ENCODE data around the gene SPEF1.
A peak's percentile ranks its signal among the peaks of the same experiment; 100 is the strongest.

SPEF1 gene

DNA sequence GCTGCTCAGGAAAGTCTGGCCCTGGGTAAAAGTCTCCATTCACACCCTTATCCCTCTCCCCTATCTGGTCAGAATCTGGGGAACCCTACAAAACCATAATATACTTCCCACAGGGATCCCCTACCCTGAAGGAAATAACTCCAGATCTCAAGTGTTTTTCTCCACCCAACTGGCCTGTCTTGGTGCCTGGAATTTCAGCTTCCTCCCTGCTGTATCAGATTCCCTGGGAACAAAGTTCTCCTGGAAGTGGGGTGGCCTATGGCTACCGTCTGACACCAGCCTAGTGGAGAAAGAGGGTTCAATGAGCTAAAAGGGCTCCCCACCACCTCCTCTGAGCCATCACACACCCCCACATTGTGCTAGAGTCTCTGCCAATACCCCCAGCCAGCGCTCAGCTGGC is 33.8 kb downstream of the SPEF1 start:
- DNase-seq (ENCODE audit: low read depth): no peak

- no peak for DNase-seq (ENCODE audit: low read depth)
These were observed 35.5 kb downstream of the SPEF1 start for GRCh38 chr20:3745686-3746173.

DNA sequence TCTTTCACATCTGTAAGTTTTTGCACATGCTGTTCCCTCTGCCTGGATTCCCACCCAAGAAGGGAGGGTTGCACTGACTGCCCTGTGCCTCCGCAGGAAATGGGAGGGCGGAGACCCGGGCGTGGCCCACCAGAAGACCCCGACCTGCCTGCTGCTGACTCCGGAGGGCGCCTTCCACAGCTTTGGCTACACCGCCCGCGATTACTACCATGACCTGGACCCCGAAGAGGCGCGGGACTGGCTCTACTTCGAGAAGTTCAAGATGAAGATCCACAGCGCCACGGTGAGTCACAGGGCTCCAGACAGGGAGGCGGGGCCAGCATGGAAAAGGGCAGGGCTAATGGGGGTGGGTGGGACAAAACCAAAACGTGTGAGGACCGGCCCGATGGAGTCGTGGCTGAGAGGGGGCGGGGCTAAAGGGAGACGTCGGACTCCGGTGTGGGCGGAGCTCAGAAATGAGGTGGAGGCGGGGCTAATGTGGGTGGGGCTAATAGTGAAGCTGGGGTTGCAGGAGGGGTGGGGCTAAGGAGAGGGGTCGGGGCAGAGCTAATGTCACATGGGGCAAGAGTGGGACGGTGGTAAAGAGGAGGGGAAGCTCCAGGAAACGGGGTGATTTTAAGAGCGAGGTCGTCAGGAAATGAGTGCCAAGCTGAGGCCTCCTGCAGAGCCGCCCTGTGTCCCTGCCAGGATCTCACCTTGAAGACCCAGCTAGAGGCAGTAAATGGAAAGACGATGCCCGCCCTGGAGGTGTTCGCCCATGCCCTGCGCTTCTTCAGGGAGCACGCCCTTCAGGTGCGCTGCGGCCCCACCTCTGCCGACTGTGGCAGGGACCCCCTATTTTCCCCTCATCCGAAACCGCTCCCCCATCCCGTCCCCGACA is 36.2 kb downstream of the SPEF1 start:
- DNase-seq (ENCODE audit: low read depth): peak; percentile 61

- DNase-seq (ENCODE audit: low read depth): no peak
These were observed 37.2 kb downstream of the SPEF1 start for GRCh38 chr20:3744037-3744436.

GRCh38 chr20:3743251-3743650 is 38.0 kb downstream of the SPEF1 start:
- DNase-seq (ENCODE audit: low read depth): no peak

GRCh38 chr20:3741836-3742458 is 39.3 kb downstream of the SPEF1 start:
- no peak for DNase-seq (ENCODE audit: low read depth)

DNA sequence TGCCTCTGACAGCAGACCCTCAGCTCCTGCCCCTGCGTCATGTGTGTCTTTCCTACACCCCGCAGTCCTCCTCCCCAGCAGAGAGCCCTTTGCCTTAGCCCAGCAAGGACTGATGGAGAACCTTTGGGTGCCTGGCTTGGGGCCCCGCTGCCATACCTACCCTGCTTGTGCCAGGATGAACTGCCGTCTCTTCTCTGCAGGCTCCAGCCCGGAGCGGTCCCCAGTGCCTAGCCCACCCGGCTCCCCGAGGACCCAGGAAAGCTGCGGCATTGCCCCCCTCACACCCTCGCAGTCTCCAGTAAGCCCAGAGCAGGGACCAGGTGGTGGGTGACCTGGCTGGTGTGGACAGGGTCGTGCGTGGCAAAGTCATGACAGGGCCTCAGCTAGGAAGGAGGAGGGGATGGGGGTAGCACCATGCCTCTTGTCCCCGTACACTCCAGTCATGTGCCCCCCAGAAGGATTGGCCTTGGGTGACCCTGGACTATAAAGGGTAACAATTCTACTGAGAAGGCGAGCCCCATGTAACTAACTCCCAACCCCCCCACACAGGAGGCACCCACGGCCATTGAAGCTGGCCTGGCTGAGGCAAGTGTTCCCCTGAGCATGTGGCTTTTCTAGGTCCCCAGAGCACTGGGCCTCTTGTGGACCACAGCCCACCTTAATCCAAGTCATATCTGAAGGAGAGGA is 40.5 kb downstream of the SPEF1 start:
- no peak for DNase-seq (ENCODE audit: low read depth)

GRCh38 chr20:3739926-3740451 is 41.3 kb downstream of the SPEF1 start:
- no peak for DNase-seq (ENCODE audit: low read depth)

DNA sequence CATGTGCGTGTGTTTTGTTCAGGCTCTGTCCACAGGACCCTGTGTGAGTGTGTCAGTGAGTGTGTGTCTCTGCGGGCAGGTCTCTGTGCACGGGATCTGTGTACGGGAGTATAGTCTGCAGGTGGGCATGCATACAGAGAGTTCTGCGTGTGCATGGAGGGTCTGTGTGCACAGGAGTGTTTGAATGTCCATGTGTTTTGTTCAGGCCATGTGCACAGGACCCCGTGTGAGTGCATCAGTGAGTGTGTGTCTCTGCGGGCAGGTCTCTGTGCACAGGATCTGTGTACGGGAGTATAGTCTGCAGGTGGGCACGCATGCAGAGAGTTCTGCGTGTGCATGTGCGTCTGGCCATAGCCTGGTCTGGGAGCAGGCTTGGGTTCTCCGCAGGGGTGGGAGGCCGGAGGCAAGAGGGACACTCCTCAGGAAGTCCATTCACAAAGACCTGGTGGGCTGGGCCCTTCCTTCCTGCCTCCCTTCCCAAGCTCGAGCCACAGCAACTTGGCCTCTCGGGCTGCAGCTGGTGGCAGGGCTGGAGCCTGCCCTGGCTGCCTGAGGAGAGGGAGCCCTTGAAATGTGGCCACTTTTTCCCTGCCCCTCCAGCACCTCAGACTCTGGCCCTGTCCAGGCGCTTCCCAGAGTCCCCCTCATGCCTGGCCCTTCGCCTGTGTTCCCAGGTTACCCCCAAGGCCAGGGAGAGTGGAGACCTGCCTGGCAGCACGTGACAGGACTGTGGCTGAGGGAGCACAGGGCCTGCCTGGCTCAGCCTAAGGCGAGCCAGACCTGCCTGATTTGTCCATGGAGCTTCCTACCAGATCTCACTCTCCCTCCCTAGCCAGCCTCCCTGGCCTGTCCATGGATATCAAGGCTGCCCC is 42.0 kb downstream of the SPEF1 start:
- DNase-seq (ENCODE audit: low read depth): no peak

DNA sequence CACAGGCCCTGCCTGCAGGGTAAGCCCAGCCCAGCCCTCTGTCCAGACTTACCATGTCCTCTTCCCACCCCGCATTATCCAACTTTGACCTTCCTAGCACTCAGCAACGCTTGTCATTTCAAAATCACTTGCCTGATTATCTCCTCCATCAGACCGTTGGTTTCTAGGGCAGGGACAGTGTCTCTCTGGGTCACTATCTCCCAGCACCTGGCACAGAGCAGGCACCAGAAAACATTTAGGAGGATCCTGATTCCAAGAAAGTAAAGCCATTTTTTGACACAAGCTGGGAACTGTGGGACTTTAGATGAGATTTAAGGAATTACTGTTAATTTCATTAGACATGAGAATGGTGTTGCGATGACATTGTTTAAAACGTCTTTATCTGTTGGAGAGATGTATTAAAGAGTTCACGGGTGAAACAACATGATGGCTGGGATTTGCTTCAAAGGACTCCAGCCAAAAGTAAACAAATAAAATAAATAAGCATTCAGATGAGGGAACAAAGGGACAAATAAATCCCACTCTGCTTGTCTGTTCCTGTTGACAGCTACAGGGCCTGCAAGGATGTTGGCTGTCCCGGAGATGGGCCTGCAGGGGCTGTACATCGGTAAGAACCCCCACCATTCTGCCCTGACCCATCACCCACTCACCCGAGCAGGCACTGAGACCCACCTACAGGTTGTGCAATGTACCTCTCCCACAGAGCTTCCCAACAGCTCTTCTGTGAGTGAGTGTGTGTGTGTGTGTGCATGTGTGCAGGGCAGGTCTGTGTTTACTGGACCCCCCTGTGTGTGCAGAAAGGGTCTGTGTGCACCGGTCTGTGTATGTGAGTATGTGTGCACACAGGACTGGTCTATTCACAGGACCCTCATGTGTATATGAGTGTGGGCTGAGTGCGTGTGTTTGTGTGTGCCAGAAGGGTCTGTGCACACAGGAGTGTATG is 42.9 kb downstream of the SPEF1 start:
- no peak for DNase-seq (ENCODE audit: low read depth)

DNA sequence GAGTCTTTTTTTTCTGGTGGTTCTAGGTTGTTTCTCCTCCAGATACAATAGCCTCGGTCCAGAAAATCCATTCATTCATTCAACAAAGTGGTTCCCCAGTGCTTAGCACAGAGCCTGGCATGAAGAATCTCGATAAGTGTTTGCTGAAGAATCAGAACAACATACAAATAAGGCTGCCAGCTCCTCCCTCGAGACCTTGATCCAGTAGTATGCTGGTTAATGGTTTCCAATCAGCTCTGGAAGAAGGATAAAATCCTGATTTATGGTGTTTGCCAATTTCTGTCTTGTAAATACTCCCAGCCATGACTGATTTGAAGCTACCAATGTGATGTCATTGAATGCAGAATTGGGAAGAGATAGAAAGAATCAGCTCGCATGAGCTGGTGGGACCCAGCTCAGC is 45.5 kb downstream of the SPEF1 start:
- no peak for DNase-seq (ENCODE audit: low read depth)

GRCh38 chr20:3734111-3734843 is 47.0 kb downstream of the SPEF1 start:
- DNase-seq (ENCODE audit: low read depth): no peak

- DNase-seq (ENCODE audit: low read depth): no peak
These were observed 47.9 kb downstream of the SPEF1 start for GRCh38 chr20:3733119-3733995.

GRCh38 chr20:3732327-3733118 is 48.7 kb downstream of the SPEF1 start, which contains the start of gene HSPA12B:
Gene HSPA12B, plus strand, starts transcription at chr20:3732685. Its CDS starts 5,990 bp downstream, at chr20:3738675.
- DNase-seq (ENCODE audit: low read depth): no peak

DNA sequence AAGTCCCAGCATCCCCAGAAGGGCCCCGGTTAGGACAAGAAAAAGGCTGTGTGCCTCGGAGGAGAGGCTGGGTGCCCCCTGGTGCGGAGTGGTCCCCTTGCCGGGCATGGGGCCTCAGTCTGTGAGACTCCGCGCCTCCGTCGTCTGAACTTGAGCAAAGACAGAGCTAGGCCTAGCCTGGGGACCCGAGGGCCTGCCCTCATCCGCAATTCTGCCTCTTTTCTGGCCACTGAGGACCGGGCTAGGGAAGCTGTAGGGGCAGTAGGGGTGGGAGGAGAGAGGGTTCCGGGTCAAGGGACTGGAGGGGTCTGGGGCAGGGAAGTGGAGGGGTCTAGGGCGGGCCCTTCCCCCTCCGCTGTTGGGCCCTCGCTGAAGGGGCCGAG is 49.3 kb downstream of the SPEF1 start:
- DNase-seq (ENCODE audit: low read depth): no peak

GRCh38 chr20:3730803-3731672 is 50.2 kb downstream of the SPEF1 start:
- no peak for DNase-seq (ENCODE audit: low read depth)
